ENCODE measurements around the gene PRR5. TPM values are rescaled to one million over a fixed set of nuclear protein-coding genes. Genes with fewer than 3 reads are reported as not detected.

PRR5 gene
- total and polyA plus RNA-seq, 4 donors, result 11.5 to 49.1 (median 19.3) TPM

- H3K9me3 ChIP-seq (ENCODE audit: control insufficient read depth in 4 of 4, low read length in 3 of 4), result no peaks in the 10 kb centered on the region
- no peak overlapping the region for H3K4me3 ChIP-seq (ENCODE audit: low read depth in 1 of 3, low read length in 3 of 3)
- peaks cover 2 to 21% (median 9%) of the 10 kb centered on the region in 4 donors for H3K36me3 ChIP-seq (ENCODE audit: control insufficient read depth in 4 of 4, insufficient read depth in 3 of 4, low read depth in 1 of 4, low read length in 3 of 4)
- peaks cover 0 to 11% (median 4%) of the 10 kb centered on the region in 4 donors for H3K4me1 ChIP-seq (ENCODE audit: control insufficient read depth in 4 of 4, insufficient read depth in 4 of 4, low read length in 3 of 4)
- 95% methylated on average over 11 of the region's 11 CpGs for WGBS
- no peak overlapping the region for H3K27ac ChIP-seq (ENCODE audit: low read depth in 1 of 2, low read length in 2 of 2)
- no peak for DNase-seq (ENCODE audit: low spot score)
- H3K27me3 ChIP-seq (ENCODE audit: control insufficient read depth in 4 of 4, insufficient read depth in 4 of 4, low read length in 3 of 4), result no peaks in the 10 kb centered on the region
- no peak overlapping the region for H3K9ac ChIP-seq (ENCODE audit: low read depth in 1 of 2, low read length in 2 of 2)
- TF ChIP-seq EGR1 (IDR thresholded peaks at IDR 0.05; ENCODE audit: low read depth in 2 of 2) (no peak), SP1 (IDR thresholded peaks at IDR 0.05) (no peak), ZBTB33 (IDR thresholded peaks at IDR 0.05) (no peak), MAX (IDR thresholded peaks at IDR 0.05) (no peak), RXRA (IDR thresholded peaks at IDR 0.05) (no peak), GABPA (IDR thresholded peaks at IDR 0.05 in 1 of 2, conservative IDR thresholded peaks at IDR 0.05 in 1 of 2) (no peak), RAD21 (IDR thresholded peaks at IDR 0.05) (no peak), FOXA1 (IDR thresholded peaks at IDR 0.05) (no peak), TAF1 (conservative IDR thresholded peaks at IDR 0.05) (no peak), NR2F2 (IDR thresholded peaks at IDR 0.05) (no peak), HNF4A (conservative IDR thresholded peaks at IDR 0.05) (no peak), REST (IDR thresholded peaks at IDR 0.05) (no peak), CTCF (IDR thresholded peaks at IDR 0.05; ENCODE audit: low read depth, low read length, missing input control) (no peak), ATF3 (IDR thresholded peaks at IDR 0.05) (no peak), YY1 (IDR thresholded peaks at IDR 0.05) (no peak)
These were observed 24.4 kb downstream of the PRR5 start for GRCh38 chr22:44726439-44726838.

GRCh38 chr22:44727148-44727547, 25.1 kb downstream of the PRR5 start:
- 95% methylated on average over 21 of the region's 21 CpGs for WGBS
- peaks cover 2 to 18% (median 8%) of the 10 kb centered on the region in 4 donors for H3K36me3 ChIP-seq (ENCODE audit: control insufficient read depth in 4 of 4, insufficient read depth in 3 of 4, low read depth in 1 of 4, low read length in 3 of 4)
- no peak for DNase-seq (ENCODE audit: low spot score)
- TF ChIP-seq EGR1 (IDR thresholded peaks at IDR 0.05; ENCODE audit: low read depth in 2 of 2) (no peak), CTCF (IDR thresholded peaks at IDR 0.05; ENCODE audit: low read depth, low read length, missing input control) (no peak), FOXA2 (IDR thresholded peaks at IDR 0.05) (no peak), TAF1 (conservative IDR thresholded peaks at IDR 0.05) (no peak), REST (IDR thresholded peaks at IDR 0.05) (no peak), YY1 (IDR thresholded peaks at IDR 0.05) (no peak), NR2F2 (IDR thresholded peaks at IDR 0.05) (no peak), ATF3 (IDR thresholded peaks at IDR 0.05) (no peak), SP1 (IDR thresholded peaks at IDR 0.05) (no peak), RAD21 (IDR thresholded peaks at IDR 0.05) (no peak), MAX (IDR thresholded peaks at IDR 0.05) (no peak), RXRA (IDR thresholded peaks at IDR 0.05) (no peak)

More at GRCh38 chr22:44727148-44727547, 25.1 kb downstream of the PRR5 start:
- Histone ChIP-seq H3K4me1 (ENCODE audit: control insufficient read depth in 4 of 4, insufficient read depth in 4 of 4, low read length in 3 of 4) (peaks cover 0 to 11% (median 4%) of the 10 kb centered on the region in 4 donors), H3K27ac (ENCODE audit: low read depth in 1 of 2, low read length in 2 of 2) (no peak overlapping the region), H3K27me3 (ENCODE audit: control insufficient read depth in 4 of 4, insufficient read depth in 4 of 4, low read length in 3 of 4) (no peaks in the 10 kb centered on the region), H3K9ac (ENCODE audit: low read depth in 1 of 2, low read length in 2 of 2) (no peak overlapping the region), H3K9me3 (ENCODE audit: control insufficient read depth in 4 of 4, low read length in 3 of 4) (no peaks in the 10 kb centered on the region), H3K4me3 (ENCODE audit: low read depth in 1 of 3, low read length in 3 of 3) (no peak overlapping the region)
